DND-41 (cell line): ENCODE results near the gene MAPK1.

Source experiments
- CTCF ChIP-seq: IDR thresholded peaks from 2 replicates; pipeline ENCODE4 v1.5.1; 2012; ENCODE audit warnings: borderline replicate concordance, low read length, moderate library complexity, mild to moderate bottlenecking; ENCODE audit not compliant: poor library complexity, severe bottlenecking; ENCODE audit errors: extremely low read depth
- EZH2 ChIP-seq: IDR thresholded peaks from 3 replicates; pipeline ENCODE4 v1.6.1; 2012; ENCODE audit warnings: borderline replicate concordance, low read depth, mild to moderate bottlenecking, moderate library complexity, low read length, inconsistent platforms; ENCODE audit not compliant: severe bottlenecking

GRCh38 chr22:21712751-21713427 is 154.6 kb downstream of the MAPK1 start:
- TF ChIP-seq CTCF (peak; percentile 61), EZH2 (no peak)
